Neural progenitor cell (in vitro differentiated cells): ENCODE measurements around the gene TPSB2.

Experiments used
- EZH2 ChIP-seq: fragments of 200-600 bp; sonication (generic); IDR thresholded peaks from 2 replicates; pipeline ENCODE4 v1.6.1; 2017; ENCODE audit warnings: antibody characterized with exemption, mild to moderate bottlenecking, moderate library complexity
- TF ChIP-seq, protein P1 (sequence below): fragments of 200-600 bp; sonication (generic); IDR thresholded peaks from 2 replicates; pipeline ENCODE4 v1.5.1; 2017; ENCODE audit warnings: antibody characterized with exemption, mild to moderate bottlenecking

DNA sequence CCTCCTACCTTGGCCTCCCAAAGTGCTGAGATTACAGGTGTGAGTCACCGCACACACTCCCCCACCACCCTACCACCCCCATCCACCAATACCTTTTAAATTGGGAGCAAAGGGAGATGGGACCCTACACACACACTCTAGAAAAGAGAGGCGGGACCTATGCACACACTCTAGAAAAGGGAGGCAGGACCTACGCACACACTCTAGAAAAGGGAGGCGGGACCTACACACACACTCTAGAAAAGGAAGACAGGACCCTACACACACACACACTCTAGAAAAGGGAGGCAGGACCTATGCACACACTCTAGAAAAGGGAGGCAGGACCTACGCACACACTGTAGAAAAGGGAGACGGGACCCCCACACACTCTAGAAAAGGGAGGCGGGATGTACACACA is 44.8 kb upstream of the TPSB2 start:
- TF ChIP-seq, protein P1, sequence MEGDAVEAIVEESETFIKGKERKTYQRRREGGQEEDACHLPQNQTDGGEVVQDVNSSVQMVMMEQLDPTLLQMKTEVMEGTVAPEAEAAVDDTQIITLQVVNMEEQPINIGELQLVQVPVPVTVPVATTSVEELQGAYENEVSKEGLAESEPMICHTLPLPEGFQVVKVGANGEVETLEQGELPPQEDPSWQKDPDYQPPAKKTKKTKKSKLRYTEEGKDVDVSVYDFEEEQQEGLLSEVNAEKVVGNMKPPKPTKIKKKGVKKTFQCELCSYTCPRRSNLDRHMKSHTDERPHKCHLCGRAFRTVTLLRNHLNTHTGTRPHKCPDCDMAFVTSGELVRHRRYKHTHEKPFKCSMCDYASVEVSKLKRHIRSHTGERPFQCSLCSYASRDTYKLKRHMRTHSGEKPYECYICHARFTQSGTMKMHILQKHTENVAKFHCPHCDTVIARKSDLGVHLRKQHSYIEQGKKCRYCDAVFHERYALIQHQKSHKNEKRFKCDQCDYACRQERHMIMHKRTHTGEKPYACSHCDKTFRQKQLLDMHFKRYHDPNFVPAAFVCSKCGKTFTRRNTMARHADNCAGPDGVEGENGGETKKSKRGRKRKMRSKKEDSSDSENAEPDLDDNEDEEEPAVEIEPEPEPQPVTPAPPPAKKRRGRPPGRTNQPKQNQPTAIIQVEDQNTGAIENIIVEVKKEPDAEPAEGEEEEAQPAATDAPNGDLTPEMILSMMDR, result no peak
- no peak for TF ChIP-seq EZH2
